GM21737 (cell line): Measurements from ENCODE around the gene TMEM132D.

Experiments
- ATAC-seq: cut with Tn5 transposase; IDR thresholded peaks from one replicate; pipeline ENCODE4 v1.9.1; 2021; ENCODE audit warnings: mild to moderate bottlenecking, moderate library complexity; ENCODE audit not compliant: unreplicated experiment

The TMEM132D gene

GRCh38 chr12:129750421-129750820 is 153.4 kb downstream of the TMEM132D start:
- ATAC-seq = no peak

- ATAC-seq = no peak
Measured at GRCh38 chr12:129746318-129746717, 157.5 kb downstream of the TMEM132D start.

GRCh38 chr12:129729170-129729569 is 174.7 kb downstream of the TMEM132D start:
- no peak for ATAC-seq

- ATAC-seq = no peak
Measured at GRCh38 chr12:129727100-129727499, 176.7 kb downstream of the TMEM132D start.

- no peak for ATAC-seq
Measured at GRCh38 chr12:129723260-129723659, 180.6 kb downstream of the TMEM132D start.

GRCh38 chr12:129720618-129721017 is 183.2 kb downstream of the TMEM132D start:
- ATAC-seq = no peak

GRCh38 chr12:129719416-129719815 is 184.4 kb downstream of the TMEM132D start:
- no peak for ATAC-seq

GRCh38 chr12:129717438-129717837 is 186.4 kb downstream of the TMEM132D start:
- no peak for ATAC-seq

GRCh38 chr12:129716825-129717224 is 187.0 kb downstream of the TMEM132D start:
- no peak for ATAC-seq

- no peak for ATAC-seq
Measured at GRCh38 chr12:129706716-129707115, 197.1 kb downstream of the TMEM132D start.

- no peak for ATAC-seq
Measured at GRCh38 chr12:129704232-129704830, 199.5 kb downstream of the TMEM132D start.

GRCh38 chr12:129701631-129702101 is 202.2 kb downstream of the TMEM132D start:
- ATAC-seq = no peak

- ATAC-seq = no peak
Measured at GRCh38 chr12:129700036-129700435, 203.8 kb downstream of the TMEM132D start.

GRCh38 chr12:129696926-129697325 is 206.9 kb downstream of the TMEM132D start:
- no peak for ATAC-seq

GRCh38 chr12:129696405-129696804 is 207.4 kb downstream of the TMEM132D start:
- ATAC-seq = no peak

- ATAC-seq = no peak
Measured at GRCh38 chr12:129693731-129694130, 210.1 kb downstream of the TMEM132D start.

- ATAC-seq = no peak
Measured at GRCh38 chr12:129687731-129688130, 216.1 kb downstream of the TMEM132D start.

- no peak for ATAC-seq
Measured at GRCh38 chr12:129681830-129682229, 222.0 kb downstream of the TMEM132D start.

GRCh38 chr12:129681151-129681550 is 222.7 kb downstream of the TMEM132D start:
- no peak for ATAC-seq

- no peak for ATAC-seq
Measured at GRCh38 chr12:129676411-129676810, 227.4 kb downstream of the TMEM132D start.

GRCh38 chr12:129675947-129676346 is 227.9 kb downstream of the TMEM132D start:
- ATAC-seq = no peak

- ATAC-seq = no peak
Measured at GRCh38 chr12:129675496-129675895, 228.3 kb downstream of the TMEM132D start.

- no peak for ATAC-seq
Measured at GRCh38 chr12:129673806-129674205, 230.0 kb downstream of the TMEM132D start.
